Activated CD4-positive, CD25-positive, alpha-beta regulatory T cell treated with anti-CD3 and anti-CD28 coated beads, Interleukin-2, amount 50 U/mL, for 72 hours (primary cell): ENCODE results near the gene RGS17.
"Not testable (repeated sequence)": the region's sequence is repeated elsewhere in the genome, so short reads cannot be mapped to it uniquely, and the experiment has no call there.

Experiments
- DNase-seq: peaks from one replicate; pipeline ENCODE4 v3.0.0; 2021

Gene RGS17

DNA sequence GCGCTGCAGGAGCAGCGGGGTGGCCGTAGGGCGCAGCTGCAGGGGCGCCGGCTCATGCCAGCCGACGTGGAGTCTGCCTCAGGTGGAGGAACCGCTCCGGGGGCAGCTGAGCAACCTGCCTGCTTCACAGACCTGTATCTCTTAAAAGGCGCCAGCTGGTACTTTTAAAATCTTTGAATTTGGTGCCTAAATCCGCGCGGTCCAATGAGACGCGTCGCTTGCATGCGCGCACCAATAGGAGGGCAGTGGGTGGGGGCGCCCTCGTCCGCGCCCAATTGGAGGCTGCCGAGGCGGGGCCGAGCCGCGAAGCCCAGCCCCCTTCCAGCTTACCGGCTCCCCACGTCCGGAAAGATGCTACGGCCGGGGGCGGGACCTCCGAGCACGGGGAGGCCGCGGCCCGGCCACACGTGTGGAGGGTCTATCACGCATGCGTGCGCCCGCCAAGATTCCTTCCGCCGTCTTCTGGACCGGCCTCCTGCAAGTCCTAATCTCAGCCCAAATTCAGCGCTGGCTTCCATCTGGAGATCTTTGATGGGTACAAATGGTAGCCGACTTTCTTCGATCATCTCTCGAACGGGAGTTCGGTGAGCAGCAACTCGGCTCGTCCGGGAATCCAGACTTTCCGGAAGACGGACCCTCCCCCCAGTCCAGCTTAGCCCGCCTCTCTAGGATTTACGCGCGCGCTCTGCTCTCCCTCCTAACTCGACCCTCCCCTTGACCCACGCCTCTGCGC is 148.0 kb downstream of the RGS17 start, which contains the start of gene FBXO5:
Gene FBXO5, minus strand, starts transcription at position 138 of the 733 bp plus-strand sequence. Its CDS starts 82 bp downstream, at position 56.
- peak; percentile 98 for DNase-seq

DNA sequence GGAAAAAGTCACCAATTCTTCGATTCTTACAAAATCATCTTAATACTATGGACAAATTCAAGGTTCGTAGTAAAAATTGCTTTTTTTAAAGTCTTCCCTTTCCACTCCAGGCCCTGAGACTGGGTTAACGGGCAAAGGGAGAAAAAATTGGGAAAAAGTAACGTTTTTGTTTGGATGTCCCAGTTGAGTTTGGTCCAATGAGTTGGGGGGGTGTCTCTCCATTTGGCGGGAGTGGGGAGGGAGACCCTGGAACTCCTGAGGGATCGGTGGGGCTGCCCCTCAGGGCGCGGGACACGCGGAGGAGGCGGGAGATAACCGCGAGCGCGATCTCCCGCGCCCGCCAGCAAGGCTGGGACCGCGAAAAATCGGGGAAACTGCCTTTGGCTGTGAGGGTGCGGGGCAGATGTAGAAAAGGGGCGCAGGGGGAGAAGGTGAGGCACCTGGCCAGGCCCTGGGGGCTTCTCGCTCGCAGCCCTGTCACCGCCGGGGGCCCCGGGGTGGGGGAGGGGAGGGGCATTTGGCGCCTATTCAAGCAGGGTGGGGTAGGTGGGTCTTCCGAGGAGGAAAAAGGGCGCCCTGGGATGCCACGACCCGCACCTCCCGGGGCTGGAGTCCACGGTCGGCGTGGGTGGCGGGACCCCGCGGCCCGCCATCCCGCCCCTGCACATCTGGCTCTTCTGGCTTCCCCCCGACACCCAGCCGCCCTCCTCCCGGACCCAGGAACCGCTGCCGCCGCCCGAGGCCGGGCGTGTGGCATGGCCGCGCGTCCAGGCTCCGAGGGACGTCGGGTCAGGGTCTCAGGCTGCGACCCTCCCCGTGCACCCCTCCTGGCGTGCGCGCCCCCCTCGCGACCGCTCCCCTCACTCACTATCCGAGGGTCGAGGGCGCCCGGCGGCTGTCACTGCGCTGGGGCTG is 148.8 kb downstream of the RGS17 start:
- DNase-seq: peak; percentile 39

DNA sequence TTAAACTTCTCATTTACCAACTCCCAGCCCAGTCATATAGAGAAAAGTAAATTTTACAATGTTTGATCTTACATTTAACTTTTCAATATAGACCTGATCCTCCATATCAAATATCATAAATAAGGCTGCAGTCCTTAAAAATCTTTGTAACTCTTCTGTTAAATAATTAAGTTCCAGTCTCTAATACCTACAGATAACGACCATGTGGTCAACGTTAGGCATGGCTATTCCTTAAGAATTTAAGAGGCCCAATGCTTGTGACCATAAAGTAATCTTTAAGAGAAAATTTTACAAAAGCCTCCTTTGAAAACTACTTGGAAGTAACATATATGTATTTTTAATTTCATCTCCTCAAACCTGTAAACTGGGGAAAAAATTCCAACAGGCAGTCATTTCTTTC is 149.9 kb downstream of the RGS17 start:
- no peak for DNase-seq

- no peak for DNase-seq
Observed at GRCh38 chr6:152980656-152981055, 150.4 kb downstream of the RGS17 start.

- DNase-seq: no peak
Observed at GRCh38 chr6:152979116-152979515, 152.0 kb downstream of the RGS17 start.

GRCh38 chr6:152978058-152978457 is 153.0 kb downstream of the RGS17 start:
- DNase-seq: no peak

DNA sequence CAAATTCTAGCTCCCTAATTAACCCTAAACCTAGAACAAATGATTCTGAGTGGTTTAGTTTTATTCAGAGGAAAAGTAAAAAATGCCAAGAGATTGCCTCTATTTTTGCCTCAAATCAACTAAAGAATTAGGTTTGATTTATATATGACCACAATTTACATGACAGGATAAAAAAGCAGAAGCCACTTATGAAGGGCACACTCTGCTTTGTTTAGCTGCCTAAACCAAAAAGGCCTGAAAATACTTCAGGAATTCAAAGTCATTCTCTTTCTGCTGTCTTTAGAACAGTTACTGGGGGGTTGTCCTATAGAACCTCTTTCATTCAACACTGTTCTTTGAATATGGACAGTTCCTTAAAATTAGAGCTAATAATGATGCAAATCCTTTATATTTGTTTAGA is 153.5 kb downstream of the RGS17 start:
- DNase-seq: no peak

DNA sequence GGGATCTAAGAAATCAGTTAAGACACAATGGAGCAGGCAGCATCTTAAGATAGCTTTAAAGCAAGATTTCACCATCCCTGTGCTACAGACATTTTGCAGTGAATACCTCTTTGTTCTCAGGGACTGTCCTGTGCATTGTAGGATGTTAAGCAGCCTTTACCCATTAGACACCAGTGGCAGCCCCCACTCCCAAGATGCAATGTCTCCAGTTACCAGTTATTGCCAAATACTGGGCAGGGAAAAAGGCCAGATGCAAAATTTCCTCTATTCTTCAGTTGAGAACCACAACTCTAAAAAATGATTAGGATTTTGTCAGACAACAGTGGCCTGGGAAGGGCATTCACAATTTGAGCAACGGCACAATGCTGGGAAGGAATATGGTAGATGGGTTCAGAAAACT is 154.3 kb downstream of the RGS17 start:
- DNase-seq: no peak

- DNase-seq: no peak
Observed at GRCh38 chr6:152975204-152975915, 155.7 kb downstream of the RGS17 start.

GRCh38 chr6:152973916-152974315 is 157.2 kb downstream of the RGS17 start:
- DNase-seq: no peak

GRCh38 chr6:152969688-152970418 is 161.2 kb downstream of the RGS17 start:
- DNase-seq: no peak

DNA sequence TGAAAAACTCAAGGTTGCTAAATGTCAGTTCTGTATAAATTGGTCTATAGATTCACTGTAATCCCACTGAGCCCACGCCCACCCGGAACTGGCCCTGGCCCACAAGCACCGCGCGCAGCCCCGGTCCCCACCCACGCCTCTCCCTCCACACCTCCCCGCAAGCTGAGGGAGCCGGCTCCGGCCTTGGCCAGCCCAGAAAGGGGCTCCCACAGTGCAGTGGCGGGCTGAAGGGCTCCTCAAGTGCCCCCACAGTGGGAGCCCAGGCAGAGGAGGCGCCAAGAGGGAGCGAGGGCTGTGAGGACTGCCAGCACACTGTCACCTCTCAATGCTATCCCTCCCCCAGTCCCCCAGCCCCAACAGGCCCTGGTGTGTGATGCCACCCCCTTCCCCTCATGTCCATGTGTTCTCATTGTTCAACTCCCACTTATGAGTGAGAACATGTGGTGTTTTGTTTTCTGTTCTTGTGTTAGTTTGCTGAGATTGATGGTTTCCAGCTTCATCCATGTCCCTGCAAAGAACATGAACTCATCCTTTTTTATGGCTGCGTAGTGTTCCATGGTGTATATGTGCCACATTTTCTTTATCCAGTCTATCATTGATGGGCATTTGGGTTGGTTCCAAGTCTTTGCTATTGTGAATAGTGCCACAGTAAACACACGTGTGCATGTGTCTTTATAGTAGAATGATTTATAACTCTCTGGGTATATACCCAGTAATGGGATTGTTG is 164.8 kb downstream of the RGS17 start:
- DNase-seq: not testable (repeated sequence)

- DNase-seq: no peak
Observed at GRCh38 chr6:152959333-152959732, 171.7 kb downstream of the RGS17 start.

DNA sequence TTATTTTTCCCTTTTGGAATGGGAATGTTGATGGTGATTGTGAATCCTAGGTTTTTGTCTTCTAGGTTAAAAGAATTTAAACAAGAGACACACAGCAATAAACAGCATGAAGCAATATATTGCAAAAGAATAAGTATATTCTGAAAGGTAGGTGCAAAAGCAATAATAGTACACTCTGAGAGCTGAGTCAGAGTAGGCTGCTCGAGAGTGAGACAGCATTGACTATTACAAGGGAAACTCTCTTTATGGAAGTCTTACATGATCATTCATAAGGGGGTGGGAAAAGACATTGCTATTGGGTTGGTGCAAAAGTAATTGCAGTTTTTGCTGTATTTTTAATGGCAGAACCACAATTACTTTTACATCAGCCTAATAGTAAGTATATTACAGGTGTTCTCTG is 173.3 kb downstream of the RGS17 start:
- DNase-seq: no peak
